A549 (cell line): ENCODE results near the gene KLHL29. TPM values are rescaled to one million over a fixed set of nuclear protein-coding genes. Genes with fewer than 3 reads are reported as not detected.

Experiments
- ATAC-seq, 2 experiments: fragments of 200-7000 bp in 1 of 2; fragments of >200 bp in 1 of 2; cut with Nextera tagmentation in 1 of 2; cut with Tn5 transposase in 1 of 2; 3 replicates each; pipeline versions ENCODE4 v1.8.0 to v1.9.1; 2018 to 2020; ENCODE audit warnings: mild to moderate bottlenecking in 1 of 2, moderate library complexity in 1 of 2
- CTCF ChIA-PET: fragments of 300-600 bp; sonication (Branson Sonifier 250); formaldehyde crosslinking; extraction: SDS; loops from one replicate; lab custom pipeline; 2021; ENCODE audit warnings: antibody characterized with exemption, inconsistent platforms; lab: Yijun Ruan, JAX
- POLR2A ChIA-PET: fragments of 350-600 bp; formaldehyde crosslinking; extraction: SDS; loops from one replicate; lab custom pipeline; 2021; ENCODE audit warnings: antibody characterized with exemption, inconsistent platforms; lab: Yijun Ruan, JAX
- DNase-seq, 2 experiments: peaks; one replicate each; pipeline versions ENCODE4 v3.0.0 to v3.0.0-alpha.2; 2011 to 2016; ENCODE audit warnings: low read depth in 1 of 2, low spot score in 1 of 2
- FAIRE-seq: peaks from 2 replicates; lab custom pipeline; 2011; peaks lifted over from hg19 to GRCh38; lab: Jason Lieb, UNC
- H3K27ac ChIP-seq, 2 experiments: fragments of >200 bp; sonication (Bioruptor Twin); formaldehyde crosslinking; 3 replicates each; pipeline ENCODE4 v1.5.1; 2016 to 2017
- H3K4me1 ChIP-seq: fragments of >200 bp; sonication (Bioruptor Twin); formaldehyde crosslinking; 3 replicates; pipeline ENCODE4 v1.6.1; 2016
- H3K4me2 ChIP-seq: fragments of >200 bp; sonication (Bioruptor Twin); formaldehyde crosslinking; 3 replicates; pipeline ENCODE4 v1.6.1; 2016
- H3K4me3 ChIP-seq: fragments of >200 bp; sonication (Bioruptor Twin); formaldehyde crosslinking; 3 replicates; pipeline ENCODE4 v1.5.1; 2016
- H3K9me3 ChIP-seq: fragments of >200 bp; sonication (Bioruptor Twin); formaldehyde crosslinking; 3 replicates; pipeline ENCODE4 v1.6.1; 2016
- ATOH8 ChIP-seq: fragments of 250-450 bp; sonication (Bioruptor Pico); IDR thresholded peaks from 2 replicates; pipeline ENCODE4 v1.5.0; 2020; ENCODE audit warnings: low read depth, mild to moderate bottlenecking, moderate library complexity
- CBX8 ChIP-seq: fragments of 200-600 bp; sonication (generic); IDR thresholded peaks from 2 replicates; pipeline ENCODE4 v1.6.1; 2016
- CEBPB ChIP-seq, 2 experiments: fragments of >200 bp in 1 of 2; sonication (Bioruptor Twin) in 1 of 2; formaldehyde crosslinking in 1 of 2; IDR thresholded peaks; 2 replicates each; pipeline ENCODE4 v1.6.1; 2012 to 2016
- CHD2 ChIP-seq: fragments of 150-350 bp; IDR thresholded peaks from 2 replicates; pipeline ENCODE4 v1.6.1; 2014; ENCODE audit warnings: low read length; ENCODE audit not compliant: partially characterized antibody
- EHF ChIP-seq: fragments of 250-450 bp; sonication (Bioruptor Pico); IDR thresholded peaks from 2 replicates; pipeline ENCODE4 v1.5.0; 2020; ENCODE audit warnings: mild to moderate bottlenecking
- EHMT2 ChIP-seq: fragments of 200-600 bp; sonication (generic); IDR thresholded peaks from 2 replicates; pipeline ENCODE4 v1.6.1; 2016; ENCODE audit warnings: antibody characterized with exemption, low read depth, mild to moderate bottlenecking, moderate library complexity
- ESRRA ChIP-seq: fragments of 150-350 bp; IDR thresholded peaks from 2 replicates; pipeline ENCODE4 v1.6.1; 2014; ENCODE audit warnings: mild to moderate bottlenecking, low read length, borderline replicate concordance
- FOSL2 ChIP-seq, 2 experiments: fragments of 450-650 bp in 1 of 2; fragments of >200 bp in 1 of 2; sonication (Bioruptor Twin) in 1 of 2; formaldehyde crosslinking; IDR thresholded peaks; 2 replicates each; pipeline versions ENCODE4 v1.5.0 to v1.6.1; 2016 to 2020; ENCODE audit warnings: mild to moderate bottlenecking in 1 of 2, moderate library complexity in 1 of 2
- FOXS1 ChIP-seq: fragments of 250-450 bp; sonication (Bioruptor Pico); IDR thresholded peaks from 2 replicates; pipeline ENCODE4 v1.5.0; 2020; ENCODE audit warnings: mild to moderate bottlenecking, moderate library complexity
- HOXA7 ChIP-seq: fragments of 250-450 bp; sonication (Bioruptor Pico); IDR thresholded peaks from 2 replicates; pipeline ENCODE4 v1.5.0; 2020; ENCODE audit warnings: mild to moderate bottlenecking, moderate library complexity
- KDM1A ChIP-seq: fragments of 200-600 bp; sonication (generic); IDR thresholded peaks from 2 replicates; pipeline ENCODE4 v1.6.1; 2016; ENCODE audit warnings: low read depth, mild to moderate bottlenecking
- MAFK ChIP-seq: fragments of 450-650 bp; IDR thresholded peaks from 2 replicates; pipeline ENCODE4 v1.6.1; 2014; ENCODE audit not compliant: partially characterized antibody
- NFE2L2 ChIP-seq: fragments of 150-350 bp; conservative IDR thresholded peaks from 2 replicates; pipeline ENCODE4 v1.6.1; 2014; ENCODE audit warnings: low read length
- PHF8 ChIP-seq: fragments of 200-600 bp; sonication (generic); IDR thresholded peaks from 2 replicates; pipeline ENCODE4 v1.6.1; 2016; ENCODE audit warnings: low read depth, mild to moderate bottlenecking, antibody characterized with exemption, moderate library complexity, borderline replicate concordance
- RAD21 ChIP-seq, 2 experiments: fragments of >200 bp in 1 of 2; sonication (Bioruptor Twin) in 1 of 2; formaldehyde crosslinking in 1 of 2; IDR thresholded peaks in 1 of 2; conservative IDR thresholded peaks in 1 of 2; 2 replicates in 1 of 2; 3 replicates in 1 of 2; pipeline ENCODE4 v1.6.1; 2012 to 2018; ENCODE audit warnings: inconsistent platforms in 1 of 2
- RCOR1 ChIP-seq: fragments of 150-350 bp; IDR thresholded peaks from 2 replicates; pipeline ENCODE4 v1.6.1; 2014; ENCODE audit warnings: antibody characterized with exemption, low read length, low read depth
- SMC3 ChIP-seq: fragments of >200 bp; sonication (Bioruptor Twin); formaldehyde crosslinking; IDR thresholded peaks from 3 replicates; pipeline ENCODE4 v1.6.1; 2018; ENCODE audit warnings: inconsistent platforms
- ZNF302 ChIP-seq: fragments of 250-450 bp; sonication (Bioruptor Pico); IDR thresholded peaks from 2 replicates; pipeline ENCODE4 v1.9.0; 2021; ENCODE audit warnings: inconsistent platforms, mild to moderate bottlenecking, moderate library complexity
- WGBS: methylation state at CpG from one replicate; pipeline ENCODE4 v1.1.6; 2017; ENCODE audit errors: missing lambda C conversion rate; 5-methylcytosine and 5-hydroxymethylcytosine counted together
- polyA plus RNA-seq, 4 experiments: library from polyadenylated mRNA; depleted of rRNA in 3 of 4; stranded (reverse); fragments of >200 nt; fragmentation: RNase III in 1 of 4; extraction: RNeasy Plus Mini Kit Qiagen cat#74134 plus additional on column Dnase treatment in 1 of 4; gene quantifications; 2 replicates in 3 of 4; 3 replicates in 1 of 4; pipeline ENCODE4 v1.2.3, GENCODE V29; 2011 to 2017
- TF ChIP-seq, protein P1 (sequence below): fragments of 150-350 bp; IDR thresholded peaks from 2 replicates; pipeline ENCODE4 v1.6.1; 2014; ENCODE audit warnings: low read depth, mild to moderate bottlenecking, low read length
- TF ChIP-seq, protein P2 (sequence below): fragments of 200-600 bp; sonication (generic); IDR thresholded peaks from 2 replicates; pipeline ENCODE4 v1.6.1; 2016; ENCODE audit warnings: antibody characterized with exemption, mild to moderate bottlenecking, moderate library complexity

KLHL29 gene
- polyA plus RNA-seq, 2 of the 4 experiments (the other 2 are of a cell fraction), result 1.3 to 2.5 TPM

GRCh38 chr2:23423873-23424680 is 39.1 kb downstream of the KLHL29 start:
- CTCF ChIA-PET, result interaction anchor here (0.7 to 2.0 kb wide), 3 partner anchors 9 to 34 kb away, joined by 3 to 5 read pairs (median 3); no protein-coding TSS in a partner anchor
- no peak overlapping the region for H3K4me3 ChIP-seq
- POLR2A ChIA-PET, result no interaction called here
- no peak for DNase-seq
- 83% methylated on average over 16 of the region's 16 CpGs for WGBS
- no peaks in the 10 kb centered on the region for H3K9me3 ChIP-seq
- ATAC-seq, result no peak
- TF ChIP-seq SMC3 (no peak), ATOH8 (CRISPR knock-in tag) (no peak), RAD21 (conservative IDR thresholded peaks at IDR 0.05 in 1 of 2, IDR thresholded peaks at IDR 0.05 in 1 of 2) (no peak), KDM1A (no peak), ESRRA (no peak), NFE2L2 (no peak), ZNF302 (CRISPR knock-in tag) (no peak), EHMT2 (no peak), PHF8 (no peak)
- no peak overlapping the region for H3K4me2 ChIP-seq
- peaks cover 15% of the 10 kb centered on the region; the same call in 2 of the 3 replicates for H3K4me1 ChIP-seq
- H3K27ac ChIP-seq, result no peak overlapping the region
- no peak for FAIRE-seq

DNA sequence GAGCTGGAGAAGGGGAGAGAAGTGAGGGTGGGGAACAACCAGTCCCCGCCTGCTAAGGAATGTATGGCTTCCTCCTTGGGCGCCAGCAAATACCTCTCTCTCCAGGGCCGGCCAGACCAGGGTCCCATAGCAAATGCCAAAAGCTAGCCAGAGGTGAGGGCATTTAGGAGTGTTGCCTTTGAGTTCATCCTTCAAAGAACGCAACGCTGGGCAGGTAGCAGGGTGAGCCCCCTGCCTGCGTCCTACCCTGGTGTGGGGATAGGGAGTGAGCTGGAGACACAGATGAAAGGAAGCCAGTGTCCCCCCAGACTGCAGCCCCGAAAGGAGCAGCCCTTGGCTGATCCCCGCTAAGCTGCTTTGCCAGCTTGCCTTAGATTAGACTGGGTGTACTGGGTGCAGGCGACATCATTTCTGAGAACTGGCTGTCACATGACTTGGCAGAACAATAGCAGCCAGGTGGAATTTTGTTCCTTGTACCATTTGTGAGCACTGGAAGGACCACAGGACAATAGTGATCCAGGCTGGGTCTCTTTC is 40.4 kb downstream of the KLHL29 start:
- no peak overlapping the region for H3K4me2 ChIP-seq
- POLR2A ChIA-PET, result no interaction called here
- FAIRE-seq (no peak), ATAC-seq (no peak; a peak in 1 of 6 replicates), DNase-seq (no peak)
- no peaks in the 10 kb centered on the region for H3K9me3 ChIP-seq
- H3K4me1 ChIP-seq, result peaks cover 15% of the 10 kb centered on the region; the same call in 2 of the 3 replicates
- no peak overlapping the region for H3K4me3 ChIP-seq
- H3K27ac ChIP-seq, result no peak overlapping the region
- CTCF ChIA-PET, result interaction anchor here (0.7 kb wide), 1 partner anchor 35 kb away, joined by 3 read pairs; no protein-coding TSS in a partner anchor
- WGBS, result 84% methylated on average over 9 of the region's 9 CpGs
- no peak for TF ChIP-seq FOSL2 (IDR thresholded peaks at IDR 0.05)
- no peak for TF ChIP-seq FOSL2 (CRISPR knock-in tag; IDR thresholded peaks at IDR 0.05)

DNA sequence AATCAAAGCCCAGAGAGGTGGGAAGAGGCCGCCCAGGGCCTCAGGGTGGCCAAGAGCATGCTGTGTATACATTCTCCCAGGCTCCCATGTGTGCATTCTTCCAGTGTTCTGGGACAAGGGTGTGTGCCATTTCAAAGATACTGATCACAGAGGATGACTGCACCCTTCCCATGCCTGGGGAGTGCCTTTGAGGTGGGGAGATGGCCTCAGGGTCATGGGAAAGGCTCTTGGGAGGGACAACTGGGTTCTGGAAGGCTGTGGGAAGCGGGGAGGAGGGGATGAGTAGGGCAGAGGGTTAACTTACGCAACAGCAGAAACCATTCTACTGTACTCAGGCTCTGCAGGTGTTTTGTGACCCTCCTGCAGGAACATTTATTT is 40.9 kb downstream of the KLHL29 start:
- ChIA-PET CTCF (no interaction called here), POLR2A (no interaction called here)
- DNase-seq (no peak), ATAC-seq (peak in 1 of 2 experiments; percentile 45; a peak in 3 of 6 replicates), FAIRE-seq (no peak)
- no peak overlapping the region for H3K27ac ChIP-seq
- TF ChIP-seq, protein P1, sequence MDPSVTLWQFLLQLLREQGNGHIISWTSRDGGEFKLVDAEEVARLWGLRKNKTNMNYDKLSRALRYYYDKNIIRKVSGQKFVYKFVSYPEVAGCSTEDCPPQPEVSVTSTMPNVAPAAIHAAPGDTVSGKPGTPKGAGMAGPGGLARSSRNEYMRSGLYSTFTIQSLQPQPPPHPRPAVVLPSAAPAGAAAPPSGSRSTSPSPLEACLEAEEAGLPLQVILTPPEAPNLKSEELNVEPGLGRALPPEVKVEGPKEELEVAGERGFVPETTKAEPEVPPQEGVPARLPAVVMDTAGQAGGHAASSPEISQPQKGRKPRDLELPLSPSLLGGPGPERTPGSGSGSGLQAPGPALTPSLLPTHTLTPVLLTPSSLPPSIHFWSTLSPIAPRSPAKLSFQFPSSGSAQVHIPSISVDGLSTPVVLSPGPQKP, result no peak
- TF ChIP-seq ESRRA, result no peak
- TF ChIP-seq MAFK, result no peak
- TF ChIP-seq RAD21 (conservative IDR thresholded peaks at IDR 0.05 in 1 of 2, IDR thresholded peaks at IDR 0.05 in 1 of 2), result no peak
- no peak for TF ChIP-seq CBX8
- TF ChIP-seq CHD2, result no peak
- WGBS, result 89% methylated on average over 3 of the region's 3 CpGs
- H3K4me3 ChIP-seq, result no peak overlapping the region
- no peak overlapping the region for H3K4me2 ChIP-seq
- H3K9me3 ChIP-seq, result no peaks in the 10 kb centered on the region
- peaks cover 15% of the 10 kb centered on the region; the same call in 2 of the 3 replicates for H3K4me1 ChIP-seq

DNA sequence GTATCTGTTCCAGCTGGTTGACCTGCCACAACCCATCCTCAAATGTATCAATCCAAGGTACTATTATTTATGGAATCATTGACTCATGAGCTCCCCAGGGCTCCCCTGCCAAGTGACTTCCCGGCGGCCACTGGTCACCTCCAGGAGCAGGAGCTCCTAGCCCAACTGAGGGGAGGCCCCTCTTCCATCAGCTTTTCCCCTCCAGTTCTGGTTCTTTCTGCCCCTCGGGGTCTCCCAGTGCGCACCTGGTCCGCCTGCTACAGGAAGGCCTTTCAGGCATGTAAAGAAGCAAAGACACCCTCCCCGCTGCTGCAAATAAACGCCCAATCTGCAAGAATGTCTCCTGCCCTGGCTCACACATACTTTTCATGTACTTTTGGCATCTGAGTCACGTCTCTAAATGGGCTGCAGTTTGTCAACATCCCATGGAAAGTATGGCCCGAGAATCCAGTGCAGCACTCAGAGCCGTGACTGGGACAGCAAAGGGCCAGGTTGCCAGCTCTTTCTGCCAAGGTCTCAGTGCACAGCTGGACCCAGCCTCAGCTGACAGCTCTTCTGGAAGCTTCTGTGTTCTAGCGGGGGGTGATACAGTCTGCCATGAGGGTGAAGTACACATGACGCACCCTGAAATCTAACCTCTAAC is 41.4 kb downstream of the KLHL29 start:
- ChIA-PET POLR2A (no interaction called here), CTCF (interaction anchor here (1.0 kb wide), 1 partner anchor 9 kb away, joined by 3 read pairs; no protein-coding TSS in a partner anchor)
- H3K4me2 ChIP-seq, result no peak overlapping the region
- H3K9me3 ChIP-seq, result no peaks in the 10 kb centered on the region
- 74% methylated on average over 12 of the region's 12 CpGs for WGBS
- DNase-seq (no peak), FAIRE-seq (no peak), ATAC-seq (no peak)
- peaks cover 15% of the 10 kb centered on the region; the same call in 2 of the 3 replicates for H3K4me1 ChIP-seq
- no peak overlapping the region for H3K27ac ChIP-seq
- H3K4me3 ChIP-seq, result no peak overlapping the region
- TF ChIP-seq, protein P2, sequence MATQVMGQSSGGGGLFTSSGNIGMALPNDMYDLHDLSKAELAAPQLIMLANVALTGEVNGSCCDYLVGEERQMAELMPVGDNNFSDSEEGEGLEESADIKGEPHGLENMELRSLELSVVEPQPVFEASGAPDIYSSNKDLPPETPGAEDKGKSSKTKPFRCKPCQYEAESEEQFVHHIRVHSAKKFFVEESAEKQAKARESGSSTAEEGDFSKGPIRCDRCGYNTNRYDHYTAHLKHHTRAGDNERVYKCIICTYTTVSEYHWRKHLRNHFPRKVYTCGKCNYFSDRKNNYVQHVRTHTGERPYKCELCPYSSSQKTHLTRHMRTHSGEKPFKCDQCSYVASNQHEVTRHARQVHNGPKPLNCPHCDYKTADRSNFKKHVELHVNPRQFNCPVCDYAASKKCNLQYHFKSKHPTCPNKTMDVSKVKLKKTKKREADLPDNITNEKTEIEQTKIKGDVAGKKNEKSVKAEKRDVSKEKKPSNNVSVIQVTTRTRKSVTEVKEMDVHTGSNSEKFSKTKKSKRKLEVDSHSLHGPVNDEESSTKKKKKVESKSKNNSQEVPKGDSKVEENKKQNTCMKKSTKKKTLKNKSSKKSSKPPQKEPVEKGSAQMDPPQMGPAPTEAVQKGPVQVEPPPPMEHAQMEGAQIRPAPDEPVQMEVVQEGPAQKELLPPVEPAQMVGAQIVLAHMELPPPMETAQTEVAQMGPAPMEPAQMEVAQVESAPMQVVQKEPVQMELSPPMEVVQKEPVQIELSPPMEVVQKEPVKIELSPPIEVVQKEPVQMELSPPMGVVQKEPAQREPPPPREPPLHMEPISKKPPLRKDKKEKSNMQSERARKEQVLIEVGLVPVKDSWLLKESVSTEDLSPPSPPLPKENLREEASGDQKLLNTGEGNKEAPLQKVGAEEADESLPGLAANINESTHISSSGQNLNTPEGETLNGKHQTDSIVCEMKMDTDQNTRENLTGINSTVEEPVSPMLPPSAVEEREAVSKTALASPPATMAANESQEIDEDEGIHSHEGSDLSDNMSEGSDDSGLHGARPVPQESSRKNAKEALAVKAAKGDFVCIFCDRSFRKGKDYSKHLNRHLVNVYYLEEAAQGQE, result no peak
- TF ChIP-seq FOXS1 (CRISPR knock-in tag) (no peak), HOXA7 (CRISPR knock-in tag) (no peak), EHF (CRISPR knock-in tag) (no peak), CEBPB (IDR thresholded peaks at IDR 0.05) (no peak), RCOR1 (no peak)
- TF ChIP-seq, protein P1, result no peak
